Hepatocyte (in vitro differentiated cells): Measurements from ENCODE around the gene SSR1. TPM values are rescaled to one million over a fixed set of nuclear protein-coding genes. Genes with fewer than 3 reads are reported as not detected.
"Not testable (repeated sequence)": the region's sequence is repeated elsewhere in the genome, so short reads cannot be mapped to it uniquely, and the experiment has no call there.

Experiments
- DNase-seq: peaks from one replicate; pipeline ENCODE4 v3.0.0-alpha.2; 2016; ENCODE audit warnings: low spot score
- H2AFZ ChIP-seq: fragments of 200-600 bp; sonication (generic); 2 replicates; pipeline ENCODE4 v1.6.0; 2016; ENCODE audit warnings: antibody characterized with exemption, mild to moderate bottlenecking
- H3K27ac ChIP-seq: fragments of 200-600 bp; sonication (generic); 2 replicates; pipeline ENCODE4 v1.5.1; 2016; ENCODE audit warnings: mild to moderate bottlenecking
- H3K27me3 ChIP-seq: fragments of 200-600 bp; sonication (generic); 2 replicates; pipeline ENCODE4 v1.6.1; 2016
- H3K36me3 ChIP-seq: fragments of 200-600 bp; sonication (generic); replicated peaks from 2 replicates; pipeline ENCODE4 v1.5.1; 2016; ENCODE audit warnings: low read depth; ENCODE audit not compliant: insufficient read depth
- H3K4me1 ChIP-seq: fragments of 200-600 bp; sonication (generic); 2 replicates; pipeline ENCODE4 v1.5.1; 2016; ENCODE audit warnings: mild to moderate bottlenecking, moderate library complexity; ENCODE audit not compliant: insufficient read depth
- H3K4me2 ChIP-seq: fragments of 200-600 bp; sonication (generic); 2 replicates; pipeline ENCODE4 v1.6.0; 2016
- H3K4me3 ChIP-seq: fragments of 200-600 bp; sonication (generic); 2 replicates; pipeline ENCODE4 v1.5.1; 2016; ENCODE audit warnings: mild to moderate bottlenecking
- H3K79me2 ChIP-seq: fragments of 200-600 bp; sonication (generic); 2 replicates; pipeline ENCODE4 v1.6.0; 2017; ENCODE audit warnings: mild to moderate bottlenecking
- H3K9me2 ChIP-seq: fragments of 200-600 bp; sonication (generic); replicated peaks from 2 replicates; pipeline ENCODE4 v1.6.0; 2017; ENCODE audit warnings: mild to moderate bottlenecking; ENCODE audit not compliant: insufficient read depth
- H3K9me3 ChIP-seq: fragments of 200-600 bp; sonication (generic); 2 replicates; pipeline ENCODE4 v1.5.1; 2016; ENCODE audit warnings: low read depth, mild to moderate bottlenecking
- H4K20me1 ChIP-seq: fragments of 200-600 bp; sonication (generic); 2 replicates; pipeline ENCODE4 v1.6.0; 2016; ENCODE audit warnings: mild to moderate bottlenecking; ENCODE audit not compliant: insufficient read depth, poor library complexity, severe bottlenecking
- CTCF ChIP-seq: fragments of 200-600 bp; sonication (generic); IDR thresholded peaks from 2 replicates; pipeline ENCODE4 v1.5.1; 2016; ENCODE audit warnings: antibody characterized with exemption, mild to moderate bottlenecking; ENCODE audit not compliant: poor library complexity
- EZH2 ChIP-seq: fragments of 200-600 bp; sonication (generic); IDR thresholded peaks from 2 replicates; pipeline ENCODE4 v1.6.1; 2016; ENCODE audit warnings: antibody characterized with exemption, mild to moderate bottlenecking, borderline replicate concordance
- EZH2phosphoT487 ChIP-seq: fragments of 200-600 bp; sonication (generic); IDR thresholded peaks from one replicate; pipeline ENCODE4 v1.6.1; 2018; ENCODE audit warnings: antibody characterized with exemption, mild to moderate bottlenecking, low read depth, moderate library complexity; ENCODE audit not compliant: unreplicated experiment, severe bottlenecking
- WGBS: methylation state at CpG from one replicate; pipeline ENCODE4 v1.1.6; 2016; ENCODE audit warnings: low lambda C conversion rate; ENCODE audit errors: missing lambda C conversion rate; 5-methylcytosine and 5-hydroxymethylcytosine counted together
- polyA plus RNA-seq: library from polyadenylated mRNA; unstranded; fragments of >200 nt; fragmentation: Nextera tagmentation; extraction: Ambion mirVana; gene quantifications from 2 replicates; pipeline ENCODE4 v1.2.1, GENCODE V29; 2016
- total RNA-seq: library from RNA; depleted of rRNA; stranded (reverse); fragments of >200 nt; gene quantifications from 2 replicates; pipeline ENCODE4 v1.2.3, GENCODE V29; 2014

The SSR1 gene
- total and polyA plus RNA-seq, 2 experiments from 2014 or later = 170 to 195 TPM

- H3K36me3 ChIP-seq = no peaks in the 10 kb centered on the region
- H3K27ac ChIP-seq = no peak overlapping the region
- H3K27me3 ChIP-seq = no peaks in the 10 kb centered on the region
- H3K4me2 ChIP-seq = no peak overlapping the region
- TF ChIP-seq CTCF = no peak
- no peak for TF ChIP-seq EZH2
- no peak overlapping the region for H2AFZ ChIP-seq
- H3K9me3 ChIP-seq = no peaks in the 10 kb centered on the region
- no peaks in the 10 kb centered on the region for H4K20me1 ChIP-seq
- 93% methylated on average over 17 of the region's 17 CpGs for WGBS
- no peaks in the 10 kb centered on the region for H3K9me2 ChIP-seq
- no peak overlapping the region for H3K4me3 ChIP-seq
- no peak for DNase-seq
- H3K4me1 ChIP-seq = peaks cover 4% of the 10 kb centered on the region
- no peaks in the 10 kb centered on the region for H3K79me2 ChIP-seq
These were observed 48.2 kb downstream of the SSR1 start for GRCh38 chr6:7264686-7265384.

GRCh38 chr6:7264041-7264440 is 49.0 kb downstream of the SSR1 start:
- Histone ChIP-seq H2AFZ (no peak overlapping the region), H3K9me2 (no peaks in the 10 kb centered on the region), H3K4me3 (no peak overlapping the region), H3K9me3 (no peaks in the 10 kb centered on the region), H3K4me1 (peaks cover 4% of the 10 kb centered on the region), H3K4me2 (no peak overlapping the region), H3K36me3 (no peaks in the 10 kb centered on the region), H3K27ac (no peak overlapping the region), H3K79me2 (no peaks in the 10 kb centered on the region), H4K20me1 (no peaks in the 10 kb centered on the region), H3K27me3 (no peaks in the 10 kb centered on the region)
- TF ChIP-seq EZH2phosphoT487 = no peak
- no peak for TF ChIP-seq CTCF
- TF ChIP-seq EZH2 = no peak
- 94% methylated on average over 15 of the region's 15 CpGs for WGBS
- no peak for DNase-seq

GRCh38 chr6:7263519-7263805 is 49.5 kb downstream of the SSR1 start:
- H3K27me3 ChIP-seq, H3K27ac ChIP-seq, H2AFZ ChIP-seq, H3K9me3 ChIP-seq, DNase-seq, H3K4me1 ChIP-seq, H3K4me2 ChIP-seq, H4K20me1 ChIP-seq, H3K79me2 ChIP-seq, H3K4me3 ChIP-seq, H3K9me2 ChIP-seq, H3K36me3 ChIP-seq: not testable (repeated sequence)
- 100% methylated on average over 9 of the region's 9 CpGs for WGBS

GRCh38 chr6:7262746-7263518 is 50.1 kb downstream of the SSR1 start:
- TF ChIP-seq CTCF (no peak), EZH2phosphoT487 (no peak), EZH2 (no peak)
- DNase-seq = no peak
- Histone ChIP-seq H3K9me2 (no peaks in the 10 kb centered on the region), H3K27ac (no peak overlapping the region), H3K27me3 (no peaks in the 10 kb centered on the region), H3K4me1 (peaks cover 4% of the 10 kb centered on the region), H4K20me1 (no peaks in the 10 kb centered on the region), H3K4me2 (no peak overlapping the region), H3K36me3 (no peaks in the 10 kb centered on the region), H2AFZ (no peak overlapping the region), H3K9me3 (no peaks in the 10 kb centered on the region), H3K4me3 (no peak overlapping the region), H3K79me2 (no peaks in the 10 kb centered on the region)
- WGBS = 95% methylated on average over 16 of the region's 16 CpGs
